ENCODE measurements around the gene TPRX2. TPM values are rescaled to one million over a fixed set of nuclear protein-coding genes. Genes with fewer than 3 reads are reported as not detected.
"Not testable (repeated sequence)": the region's sequence is repeated elsewhere in the genome, so short reads cannot be mapped to it uniquely, and the experiment has no call there.

The TPRX2 gene
- total RNA-seq, 1 donor from 2014 or later: not detected

GRCh38 chr19:47839913-47840312 is 19.1 kb upstream of the TPRX2 start:
- Histone ChIP-seq H3K4me3 (ENCODE audit: low read depth, low read length) (no peak overlapping the region), H3K36me3 (ENCODE audit: control insufficient read depth, insufficient read depth, low read length) (no peaks in the 10 kb centered on the region), H3K27me3 (ENCODE audit: control insufficient read depth, insufficient read depth, low read length) (no peaks in the 10 kb centered on the region)
- DNase-seq (ENCODE audit: low read depth) (no peak), FAIRE-seq (no peak)
- TF ChIP-seq CTCF (IDR thresholded peaks at IDR 0.05; ENCODE audit: insufficient read depth, low read length, severe bottlenecking): no peak

GRCh38 chr19:47842941-47843340 is 16.1 kb upstream of the TPRX2 start:
- TF ChIP-seq CTCF (IDR thresholded peaks at IDR 0.05; ENCODE audit: insufficient read depth, low read length, severe bottlenecking): no peak
- FAIRE-seq (no peak), DNase-seq (ENCODE audit: low read depth) (no peak)
- Histone ChIP-seq H3K36me3 (ENCODE audit: control insufficient read depth, insufficient read depth, low read length) (no peaks in the 10 kb centered on the region), H3K4me3 (ENCODE audit: low read depth, low read length) (no peak overlapping the region), H3K27me3 (ENCODE audit: control insufficient read depth, insufficient read depth, low read length) (no peaks in the 10 kb centered on the region)

- Histone ChIP-seq H3K36me3 (ENCODE audit: control insufficient read depth, insufficient read depth, low read length) (no peaks in the 10 kb centered on the region), H3K4me3 (ENCODE audit: low read depth, low read length) (no peak overlapping the region), H3K27me3 (ENCODE audit: control insufficient read depth, insufficient read depth, low read length) (peaks cover 5% of the 10 kb centered on the region)
- DNase-seq (ENCODE audit: low read depth) (no peak), FAIRE-seq (no peak)
- TF ChIP-seq CTCF (IDR thresholded peaks at IDR 0.05; ENCODE audit: insufficient read depth, low read length, severe bottlenecking): no peak
Measured at GRCh38 chr19:47848425-47848822, 10.6 kb upstream of the TPRX2 start.

GRCh38 chr19:47848823-47849473 is 10.1 kb upstream of the TPRX2 start:
- Histone ChIP-seq H3K4me3 (ENCODE audit: low read depth, low read length) (no peak overlapping the region), H3K36me3 (ENCODE audit: control insufficient read depth, insufficient read depth, low read length) (no peaks in the 10 kb centered on the region), H3K27me3 (ENCODE audit: control insufficient read depth, insufficient read depth, low read length) (peaks cover 5% of the 10 kb centered on the region)
- no peak for DNase-seq (ENCODE audit: low read depth)
- FAIRE-seq: no peak
- TF ChIP-seq CTCF (IDR thresholded peaks at IDR 0.05; ENCODE audit: insufficient read depth, low read length, severe bottlenecking): peak; percentile 20

- no peak for TF ChIP-seq CTCF (IDR thresholded peaks at IDR 0.05; ENCODE audit: insufficient read depth, low read length, severe bottlenecking)
- DNase-seq (ENCODE audit: low read depth) (no peak), FAIRE-seq (no peak)
- Histone ChIP-seq H3K36me3 (ENCODE audit: control insufficient read depth, insufficient read depth, low read length) (no peaks in the 10 kb centered on the region), H3K4me3 (ENCODE audit: low read depth, low read length) (no peak overlapping the region), H3K27me3 (ENCODE audit: control insufficient read depth, insufficient read depth, low read length) (peaks cover 5% of the 10 kb centered on the region)
Measured at GRCh38 chr19:47853003-47853402, 6.0 kb upstream of the TPRX2 start.

- TF ChIP-seq CTCF (IDR thresholded peaks at IDR 0.05; ENCODE audit: insufficient read depth, low read length, severe bottlenecking): no peak
- DNase-seq (ENCODE audit: low read depth) (no peak), FAIRE-seq (no peak)
- no peaks in the 10 kb centered on the region for H3K36me3 ChIP-seq (ENCODE audit: control insufficient read depth, insufficient read depth, low read length)
- no peaks in the 10 kb centered on the region for H3K27me3 ChIP-seq (ENCODE audit: control insufficient read depth, insufficient read depth, low read length)
- H3K4me3 ChIP-seq (ENCODE audit: low read depth, low read length): no peak overlapping the region
Measured at GRCh38 chr19:47854459-47854858, 4.6 kb upstream of the TPRX2 start.

- H3K27me3 ChIP-seq (ENCODE audit: control insufficient read depth, insufficient read depth, low read length); FAIRE-seq; H3K36me3 ChIP-seq (ENCODE audit: control insufficient read depth, insufficient read depth, low read length); H3K4me3 ChIP-seq (ENCODE audit: low read depth, low read length): not testable (repeated sequence)
- peak; percentile 13 for DNase-seq (ENCODE audit: low read depth)
Measured at GRCh38 chr19:47858231-47858630, 804 bp upstream of the TPRX2 start.

- not testable (repeated sequence) for DNase-seq (ENCODE audit: low read depth); H3K27me3 ChIP-seq (ENCODE audit: control insufficient read depth, insufficient read depth, low read length); FAIRE-seq; H3K36me3 ChIP-seq (ENCODE audit: control insufficient read depth, insufficient read depth, low read length); H3K4me3 ChIP-seq (ENCODE audit: low read depth, low read length)
Measured at GRCh38 chr19:47859838-47860237, 803 bp downstream of the TPRX2 start.
